ENCODE measurements around the gene PHOSPHO1.

The PHOSPHO1 gene

DNA sequence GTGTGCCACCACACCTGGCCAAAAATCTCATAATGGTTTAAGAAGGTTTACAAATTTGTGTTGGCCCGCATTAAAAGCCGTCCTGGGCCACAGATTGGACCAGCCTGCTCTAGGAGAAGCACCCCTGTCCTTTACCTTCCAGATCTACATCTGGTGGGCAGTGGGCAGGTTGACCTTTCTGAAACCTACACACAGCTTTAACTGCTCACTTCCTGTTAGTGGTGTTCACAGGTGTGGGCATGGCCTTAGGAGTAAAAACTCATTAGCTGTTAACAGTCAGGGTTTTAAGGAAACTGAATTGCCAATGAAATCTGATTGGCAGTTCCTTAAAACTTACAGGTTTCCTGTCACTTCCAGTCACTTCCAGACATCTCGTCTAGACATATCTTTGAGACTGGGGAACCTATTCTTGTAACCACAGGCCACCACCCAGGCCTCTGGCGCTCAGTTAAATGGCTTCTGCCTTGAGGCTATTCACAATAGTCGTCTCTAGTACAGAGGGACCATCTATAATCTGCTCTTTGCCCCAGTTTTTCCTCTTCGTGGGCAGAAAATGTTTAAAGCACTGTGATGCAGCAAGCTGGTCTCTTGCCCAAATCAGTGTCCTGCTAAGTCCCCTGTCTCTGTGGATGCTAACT lies 49.5 kb downstream of the PHOSPHO1 start:
- ChIA-PET POLR2A (no interaction called here), CTCF (interaction anchor here (0.6 to 3.2 kb wide), 11 partner anchors 9 to 1204 kb away, joined by 3 to 28 read pairs (median 7); partner anchors contain the start of gene PHOSPHO1)
- Histone ChIP-seq H3K4me3 (ENCODE audit: low read depth, low read length) (no peak overlapping the region), H3K4me1 (ENCODE audit: control insufficient read depth, insufficient read depth, low read length) (no peaks in the 10 kb centered on the region), H3K27ac (ENCODE audit: extremely low read depth, low read depth, low read length) (no peak overlapping the region), H3K9me3 (ENCODE audit: control insufficient read depth, insufficient read depth, low read depth, low read length) (no peaks in the 10 kb centered on the region), H3K36me3 (ENCODE audit: control insufficient read depth in 2 of 2, insufficient read depth in 1 of 2, low read length in 2 of 2) (no peaks in the 10 kb centered on the region)
- TF ChIP-seq ZNF132 (tag by site-specific recombination; IDR thresholded peaks at IDR 0.05; ENCODE audit: borderline replicate concordance) = no peak
- no peak for TF ChIP-seq ZNF404 (tag by site-specific recombination; IDR thresholded peaks at IDR 0.05)
- TF ChIP-seq ZNF423 (tag by site-specific recombination; IDR thresholded peaks at IDR 0.05) = no peak
- no peak for TF ChIP-seq TRIM28 (IDR thresholded peaks at IDR 0.05; ENCODE audit: borderline replicate concordance, low read length)
- TF ChIP-seq ZNF776 (tag by site-specific recombination; IDR thresholded peaks at IDR 0.05; ENCODE audit: borderline replicate concordance) = no peak
- TF ChIP-seq ZFHX2 (tag by site-specific recombination; conservative IDR thresholded peaks at IDR 0.05) = no peak

GRCh38 chr17:49180303-49180702 lies 50.3 kb downstream of the PHOSPHO1 start:
- H3K27ac ChIP-seq (ENCODE audit: extremely low read depth, low read depth, low read length) = no peak overlapping the region
- H3K4me3 ChIP-seq (ENCODE audit: low read depth, low read length) = no peak overlapping the region
- no peaks in the 10 kb centered on the region for H3K4me1 ChIP-seq (ENCODE audit: control insufficient read depth, insufficient read depth, low read length)
- POLR2A ChIA-PET = no interaction called here
- CTCF ChIA-PET = interaction anchor here (0.5 to 3.2 kb wide), 23 partner anchors 9 to 256 kb away, joined by 3 to 28 read pairs (median 4); partner anchors contain the start of gene PHOSPHO1
- H3K36me3 ChIP-seq (ENCODE audit: control insufficient read depth in 2 of 2, insufficient read depth in 1 of 2, low read length in 2 of 2) = no peaks in the 10 kb centered on the region
- no peaks in the 10 kb centered on the region for H3K9me3 ChIP-seq (ENCODE audit: control insufficient read depth, insufficient read depth, low read depth, low read length)
- no peak for TF ChIP-seq ZNF121 (tag by site-specific recombination; IDR thresholded peaks at IDR 0.05)
- TF ChIP-seq, protein P1, sequence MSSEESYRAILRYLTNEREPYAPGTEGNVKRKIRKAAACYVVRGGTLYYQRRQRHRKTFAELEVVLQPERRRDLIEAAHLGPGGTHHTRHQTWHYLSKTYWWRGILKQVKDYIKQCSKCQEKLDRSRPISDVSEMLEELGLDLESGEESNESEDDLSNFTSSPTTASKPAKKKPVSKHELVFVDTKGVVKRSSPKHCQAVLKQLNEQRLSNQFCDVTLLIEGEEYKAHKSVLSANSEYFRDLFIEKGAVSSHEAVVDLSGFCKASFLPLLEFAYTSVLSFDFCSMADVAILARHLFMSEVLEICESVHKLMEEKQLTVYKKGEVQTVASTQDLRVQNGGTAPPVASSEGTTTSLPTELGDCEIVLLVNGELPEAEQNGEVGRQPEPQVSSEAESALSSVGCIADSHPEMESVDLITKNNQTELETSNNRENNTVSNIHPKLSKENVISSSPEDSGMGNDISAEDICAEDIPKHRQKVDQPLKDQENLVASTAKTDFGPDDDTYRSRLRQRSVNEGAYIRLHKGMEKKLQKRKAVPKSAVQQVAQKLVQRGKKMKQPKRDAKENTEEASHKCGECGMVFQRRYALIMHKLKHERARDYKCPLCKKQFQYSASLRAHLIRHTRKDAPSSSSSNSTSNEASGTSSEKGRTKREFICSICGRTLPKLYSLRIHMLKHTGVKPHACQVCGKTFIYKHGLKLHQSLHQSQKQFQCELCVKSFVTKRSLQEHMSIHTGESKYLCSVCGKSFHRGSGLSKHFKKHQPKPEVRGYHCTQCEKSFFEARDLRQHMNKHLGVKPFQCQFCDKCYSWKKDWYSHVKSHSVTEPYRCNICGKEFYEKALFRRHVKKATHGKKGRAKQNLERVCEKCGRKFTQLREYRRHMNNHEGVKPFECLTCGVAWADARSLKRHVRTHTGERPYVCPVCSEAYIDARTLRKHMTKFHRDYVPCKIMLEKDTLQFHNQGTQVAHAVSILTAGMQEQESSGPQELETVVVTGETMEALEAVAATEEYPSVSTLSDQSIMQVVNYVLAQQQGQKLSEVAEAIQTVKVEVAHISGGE (tag by site-specific recombination; conservative IDR thresholded peaks at IDR 0.05; ENCODE audit: low read depth) = no peak
- no peak for TF ChIP-seq ZBTB17 (tag by site-specific recombination; IDR thresholded peaks at IDR 0.05)
- no peak for TF ChIP-seq ZNF335 (tag by site-specific recombination; conservative IDR thresholded peaks at IDR 0.05)
- TF ChIP-seq GLI4 (tag by site-specific recombination; IDR thresholded peaks at IDR 0.05) = no peak
- peak; percentile 70; the same call in 1 of the 2 replicates for TF ChIP-seq IKZF3 (tag by site-specific recombination; IDR thresholded peaks at IDR 0.05)
- peak; percentile 39 for TF ChIP-seq ZNF654 (tag by site-specific recombination; IDR thresholded peaks at IDR 0.05; ENCODE audit: low read depth)
- TF ChIP-seq ZNF157 (tag by site-specific recombination; IDR thresholded peaks at IDR 0.05) = no peak
- TF ChIP-seq ZNF645 (tag by site-specific recombination; IDR thresholded peaks at IDR 0.05) = no peak
- TF ChIP-seq SALL2 (tag by site-specific recombination; IDR thresholded peaks at IDR 0.05; ENCODE audit: borderline replicate concordance) = no peak
- TF ChIP-seq KLF16 (tag by site-specific recombination; IDR thresholded peaks at IDR 0.05) = no peak
- no peak for TF ChIP-seq ZSCAN16 (tag by site-specific recombination; IDR thresholded peaks at IDR 0.05)
- TF ChIP-seq, protein P2, sequence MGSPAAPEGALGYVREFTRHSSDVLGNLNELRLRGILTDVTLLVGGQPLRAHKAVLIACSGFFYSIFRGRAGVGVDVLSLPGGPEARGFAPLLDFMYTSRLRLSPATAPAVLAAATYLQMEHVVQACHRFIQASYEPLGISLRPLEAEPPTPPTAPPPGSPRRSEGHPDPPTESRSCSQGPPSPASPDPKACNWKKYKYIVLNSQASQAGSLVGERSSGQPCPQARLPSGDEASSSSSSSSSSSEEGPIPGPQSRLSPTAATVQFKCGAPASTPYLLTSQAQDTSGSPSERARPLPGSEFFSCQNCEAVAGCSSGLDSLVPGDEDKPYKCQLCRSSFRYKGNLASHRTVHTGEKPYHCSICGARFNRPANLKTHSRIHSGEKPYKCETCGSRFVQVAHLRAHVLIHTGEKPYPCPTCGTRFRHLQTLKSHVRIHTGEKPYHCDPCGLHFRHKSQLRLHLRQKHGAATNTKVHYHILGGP (tag by site-specific recombination; IDR thresholded peaks at IDR 0.05) = no peak
- TF ChIP-seq ZNF658 (tag by site-specific recombination; IDR thresholded peaks at IDR 0.05) = no peak
- TF ChIP-seq ZNF768 (tag by site-specific recombination; IDR thresholded peaks at IDR 0.05) = no peak
- no peak for TF ChIP-seq SCRT1 (tag by site-specific recombination; IDR thresholded peaks at IDR 0.05; ENCODE audit: borderline replicate concordance)
- TF ChIP-seq, protein P3, sequence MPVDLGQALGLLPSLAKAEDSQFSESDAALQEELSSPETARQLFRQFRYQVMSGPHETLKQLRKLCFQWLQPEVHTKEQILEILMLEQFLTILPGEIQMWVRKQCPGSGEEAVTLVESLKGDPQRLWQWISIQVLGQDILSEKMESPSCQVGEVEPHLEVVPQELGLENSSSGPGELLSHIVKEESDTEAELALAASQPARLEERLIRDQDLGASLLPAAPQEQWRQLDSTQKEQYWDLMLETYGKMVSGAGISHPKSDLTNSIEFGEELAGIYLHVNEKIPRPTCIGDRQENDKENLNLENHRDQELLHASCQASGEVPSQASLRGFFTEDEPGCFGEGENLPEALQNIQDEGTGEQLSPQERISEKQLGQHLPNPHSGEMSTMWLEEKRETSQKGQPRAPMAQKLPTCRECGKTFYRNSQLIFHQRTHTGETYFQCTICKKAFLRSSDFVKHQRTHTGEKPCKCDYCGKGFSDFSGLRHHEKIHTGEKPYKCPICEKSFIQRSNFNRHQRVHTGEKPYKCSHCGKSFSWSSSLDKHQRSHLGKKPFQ (tag by site-specific recombination; IDR thresholded peaks at IDR 0.05) = no peak
- no peak for TF ChIP-seq GLIS1 (tag by site-specific recombination; IDR thresholded peaks at IDR 0.05)
- no peak for TF ChIP-seq ZNF596 (tag by site-specific recombination; IDR thresholded peaks at IDR 0.05)
- no peak for TF ChIP-seq ZNF292 (tag by site-specific recombination; IDR thresholded peaks at IDR 0.05; ENCODE audit: borderline replicate concordance, low read depth)
- TF ChIP-seq ZBTB48 (tag by site-specific recombination; IDR thresholded peaks at IDR 0.05) = no peak

Data from HEK293 (cell line).